ENCODE measurements around the gene PHACTR3.

The PHACTR3 gene

DNA sequence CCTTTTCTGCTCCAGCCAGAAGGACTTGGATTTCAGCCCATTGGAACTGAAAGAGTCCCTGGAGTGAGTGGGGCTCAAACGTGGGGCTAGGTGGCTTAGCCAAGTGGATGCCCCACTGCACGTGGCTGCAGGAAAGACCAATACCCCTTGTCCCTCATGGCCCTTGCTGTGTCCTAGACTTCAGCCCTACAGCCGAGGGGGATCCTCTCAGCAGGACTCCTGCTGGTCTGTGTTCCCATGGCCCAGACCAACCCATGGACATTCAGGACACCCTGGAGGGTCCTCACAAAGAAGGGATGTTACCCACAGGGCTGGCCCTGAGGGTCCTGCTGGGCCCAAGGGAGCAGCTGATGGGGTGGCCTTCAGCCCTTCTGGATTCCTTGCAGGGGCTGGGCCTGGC, 30.0 kb upstream of the PHACTR3 start:
- H3K27ac ChIP-seq (ENCODE audit: insufficient read depth, low read depth, low read length, poor library complexity, severe bottlenecking), result no peak overlapping the region
- no peak overlapping the region for H3K4me3 ChIP-seq (ENCODE audit: insufficient read depth, low read depth, low read length)
- no peaks in the 10 kb centered on the region for H3K4me1 ChIP-seq (ENCODE audit: control insufficient read depth, insufficient read depth, low read length)
- H3K9me3 ChIP-seq (ENCODE audit: control insufficient read depth, low read length), result no peaks in the 10 kb centered on the region
- H3K36me3 ChIP-seq (ENCODE audit: control insufficient read depth, insufficient read depth, low read length), result no peaks in the 10 kb centered on the region
- H3K27me3 ChIP-seq (ENCODE audit: control insufficient read depth, insufficient read depth, low read length, poor library complexity, severe bottlenecking), result peaks cover 85% of the 10 kb centered on the region
- 65 to 66% methylated on average over 3 of the region's 3 CpGs for WGBS, 2 experiments

DNA sequence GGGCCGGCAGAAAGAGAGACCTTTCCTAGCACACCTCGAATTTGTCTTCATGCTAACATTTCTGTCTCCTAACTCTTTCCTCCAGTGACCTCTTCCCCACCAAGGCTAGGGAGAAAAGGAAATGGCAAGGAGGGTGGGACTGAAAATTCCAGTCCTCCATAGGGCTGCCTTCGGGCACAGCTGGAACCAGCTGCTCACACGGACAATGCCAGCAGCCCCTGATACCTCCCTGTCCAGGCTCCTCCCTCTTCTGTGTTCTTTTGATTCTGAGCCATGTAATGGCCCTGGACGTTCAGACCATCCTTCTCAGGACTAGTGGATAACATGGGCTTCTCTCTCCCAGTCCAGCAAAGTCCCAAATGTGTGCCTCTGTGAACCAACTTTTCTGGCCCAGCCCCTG, 29.1 kb upstream of the PHACTR3 start:
- Histone ChIP-seq H3K9me3 (ENCODE audit: control insufficient read depth, low read length) (no peaks in the 10 kb centered on the region), H3K27ac (ENCODE audit: insufficient read depth, low read depth, low read length, poor library complexity, severe bottlenecking) (no peak overlapping the region), H3K36me3 (ENCODE audit: control insufficient read depth, insufficient read depth, low read length) (no peaks in the 10 kb centered on the region), H3K4me3 (ENCODE audit: insufficient read depth, low read depth, low read length) (no peak overlapping the region), H3K27me3 (ENCODE audit: control insufficient read depth, insufficient read depth, low read length, poor library complexity, severe bottlenecking) (peaks cover 89% of the 10 kb centered on the region), H3K4me1 (ENCODE audit: control insufficient read depth, insufficient read depth, low read length) (no peaks in the 10 kb centered on the region)
- 66 to 69% methylated on average over 5 of the region's 5 CpGs for WGBS, 2 experiments

DNA sequence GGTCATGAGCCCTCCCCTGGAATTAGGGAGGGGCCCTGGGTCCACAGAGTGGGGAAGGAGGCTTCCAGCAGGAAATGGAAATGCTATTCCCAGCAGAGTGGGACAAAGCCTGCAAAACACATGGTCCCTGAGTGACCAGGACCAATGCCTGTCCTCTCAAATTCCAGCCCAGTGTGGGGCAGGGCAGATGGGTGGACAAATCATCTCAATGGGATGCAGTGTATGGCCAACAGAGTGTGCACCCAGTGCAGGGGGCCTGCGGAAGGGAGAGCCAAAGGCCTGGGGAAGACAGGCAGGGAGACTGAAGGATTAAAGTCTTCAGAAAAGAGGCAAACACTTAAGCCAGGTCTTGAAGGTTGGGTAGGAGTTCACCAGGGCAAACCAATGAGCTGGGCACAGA, 28.7 kb upstream of the PHACTR3 start:
- H3K27me3 ChIP-seq (ENCODE audit: control insufficient read depth, insufficient read depth, low read length, poor library complexity, severe bottlenecking), result peaks cover 91% of the 10 kb centered on the region
- H3K36me3 ChIP-seq (ENCODE audit: control insufficient read depth, insufficient read depth, low read length), result no peaks in the 10 kb centered on the region
- no peaks in the 10 kb centered on the region for H3K9me3 ChIP-seq (ENCODE audit: control insufficient read depth, low read length)
- H3K4me3 ChIP-seq (ENCODE audit: insufficient read depth, low read depth, low read length), result no peak overlapping the region
- H3K4me1 ChIP-seq (ENCODE audit: control insufficient read depth, insufficient read depth, low read length), result no peaks in the 10 kb centered on the region
- no peak overlapping the region for H3K27ac ChIP-seq (ENCODE audit: insufficient read depth, low read depth, low read length, poor library complexity, severe bottlenecking)
- WGBS, 2 experiments, result 86 to 87% methylated on average over 1 of the region's 1 CpG

DNA sequence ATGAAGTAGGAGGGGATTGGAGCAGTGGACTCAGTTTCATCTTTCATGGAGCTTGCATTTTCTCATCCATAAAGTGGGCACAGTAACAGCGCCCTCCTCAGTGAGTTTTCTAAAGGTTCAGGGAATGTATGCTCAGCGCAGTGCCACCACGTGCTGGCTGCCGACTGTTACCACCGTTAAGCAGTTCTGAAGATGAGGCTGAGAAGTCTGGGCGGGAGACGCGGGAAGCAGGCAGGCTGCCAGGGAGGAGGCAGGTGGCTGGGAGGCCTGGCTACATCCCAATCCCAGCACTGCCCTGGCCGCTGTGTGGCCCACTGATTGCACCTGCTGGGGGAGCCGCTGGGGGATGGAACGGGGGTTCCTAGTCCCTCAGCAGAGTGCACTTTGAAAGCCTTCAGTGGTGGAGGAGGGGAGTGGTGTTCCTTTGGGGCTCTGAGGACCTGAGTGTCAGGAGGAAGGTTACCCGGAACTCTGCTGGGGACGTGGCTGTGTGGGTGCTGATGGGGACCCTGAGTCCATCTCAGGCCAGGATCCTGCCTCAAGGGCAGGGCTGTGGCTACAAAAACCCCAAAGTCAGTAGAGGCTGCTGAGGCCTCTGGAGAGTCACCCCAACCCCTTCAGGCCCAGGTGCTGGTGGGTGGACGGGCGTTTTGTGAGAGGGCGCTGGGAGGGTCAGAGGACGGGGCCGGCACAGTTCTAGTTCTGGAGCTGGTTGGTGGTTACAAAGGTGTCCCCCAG, 28.0 kb upstream of the PHACTR3 start:
- peaks cover 96% of the 10 kb centered on the region for H3K27me3 ChIP-seq (ENCODE audit: control insufficient read depth, insufficient read depth, low read length, poor library complexity, severe bottlenecking)
- no peaks in the 10 kb centered on the region for H3K36me3 ChIP-seq (ENCODE audit: control insufficient read depth, insufficient read depth, low read length)
- peak overlapping the region; percentile 13 for H3K4me3 ChIP-seq (ENCODE audit: insufficient read depth, low read depth, low read length)
- no peaks in the 10 kb centered on the region for H3K4me1 ChIP-seq (ENCODE audit: control insufficient read depth, insufficient read depth, low read length)
- H3K9me3 ChIP-seq (ENCODE audit: control insufficient read depth, low read length), result no peaks in the 10 kb centered on the region
- no peak overlapping the region for H3K27ac ChIP-seq (ENCODE audit: insufficient read depth, low read depth, low read length, poor library complexity, severe bottlenecking)
- 63 to 64% methylated on average over 18 of the region's 18 CpGs for WGBS, 2 experiments

DNA sequence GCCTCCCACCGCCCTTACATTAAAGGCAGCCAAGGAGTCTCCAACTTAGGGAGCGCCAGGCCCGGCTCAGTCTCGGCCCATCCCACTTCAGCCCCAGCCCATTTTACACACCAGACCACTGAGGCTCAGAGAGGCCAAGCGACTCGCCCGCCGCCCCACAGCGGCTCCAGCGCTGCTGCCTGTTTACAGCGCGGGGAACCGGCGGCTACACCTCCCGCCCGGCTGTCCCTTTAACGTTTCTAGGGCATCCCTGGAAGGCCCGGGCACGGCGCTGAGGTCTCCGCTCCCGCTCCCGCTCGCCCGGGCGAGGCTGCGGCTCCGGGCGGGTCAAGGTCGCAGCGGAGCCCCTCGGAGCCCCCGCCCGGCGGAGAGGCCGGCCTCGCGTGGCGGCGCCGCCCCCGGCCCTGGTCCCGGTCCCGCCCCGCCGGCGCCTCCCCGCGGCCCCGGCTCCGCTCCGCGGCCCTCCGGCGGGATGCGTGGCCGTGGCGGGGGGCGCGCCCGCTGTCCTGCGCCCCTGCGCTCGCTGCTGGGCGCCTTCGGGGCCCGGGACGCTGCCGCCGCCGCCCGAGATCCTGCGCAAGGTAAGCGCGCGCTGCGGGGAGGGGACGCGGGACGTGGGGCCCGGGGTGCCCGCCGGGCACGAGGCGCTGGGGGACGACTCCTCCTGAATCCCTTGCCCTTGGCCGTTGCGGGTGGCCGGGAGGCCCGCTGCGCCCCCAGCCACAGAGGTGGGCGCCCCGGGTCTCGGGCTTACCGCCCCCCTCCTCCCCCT, 27.1 kb upstream of the PHACTR3 start:
- Histone ChIP-seq H3K4me1 (ENCODE audit: control insufficient read depth, insufficient read depth, low read length) (no peaks in the 10 kb centered on the region), H3K9me3 (ENCODE audit: control insufficient read depth, low read length) (no peaks in the 10 kb centered on the region), H3K36me3 (ENCODE audit: control insufficient read depth, insufficient read depth, low read length) (no peaks in the 10 kb centered on the region), H3K27ac (ENCODE audit: insufficient read depth, low read depth, low read length, poor library complexity, severe bottlenecking) (no peak overlapping the region), H3K27me3 (ENCODE audit: control insufficient read depth, insufficient read depth, low read length, poor library complexity, severe bottlenecking) (peaks cover 95% of the 10 kb centered on the region), H3K4me3 (ENCODE audit: insufficient read depth, low read depth, low read length) (peak overlapping the region; percentile 13)
- 12% methylated on average over 95 of the region's 95 CpGs for WGBS, 2 experiments

DNA sequence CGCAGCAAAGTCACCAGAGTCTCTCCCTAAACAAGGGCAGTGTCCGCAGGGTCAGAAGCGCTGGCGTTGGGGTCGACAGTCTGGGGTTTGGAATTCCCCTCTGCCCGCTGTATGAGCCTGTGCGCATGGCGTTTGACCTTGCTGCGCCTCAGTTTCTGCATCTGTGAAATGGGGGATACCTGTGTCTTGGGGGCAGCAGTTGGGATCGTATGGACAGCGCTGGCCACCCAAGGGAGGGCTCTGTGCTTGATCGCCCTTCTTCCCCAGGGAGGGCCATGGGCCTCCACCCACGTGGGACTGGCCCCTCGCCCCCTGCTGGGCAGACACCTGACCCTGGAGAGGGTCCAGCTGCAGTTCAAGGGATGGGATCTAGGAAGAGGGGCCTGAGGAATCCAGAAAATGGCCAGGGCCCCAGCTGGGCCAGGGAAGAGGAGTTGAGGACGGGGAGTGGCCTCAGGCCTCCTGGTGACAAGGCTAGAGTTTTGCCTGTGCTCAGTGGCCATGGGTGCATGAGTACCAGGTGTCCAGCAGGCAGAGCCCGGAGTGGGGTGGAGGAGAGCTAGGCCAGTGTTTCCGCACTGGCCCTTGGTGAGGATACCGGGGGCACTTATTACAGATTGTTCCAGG, 26.4 kb upstream of the PHACTR3 start:
- Histone ChIP-seq H3K27ac (ENCODE audit: insufficient read depth, low read depth, low read length, poor library complexity, severe bottlenecking) (no peak overlapping the region), H3K4me1 (ENCODE audit: control insufficient read depth, insufficient read depth, low read length) (no peaks in the 10 kb centered on the region), H3K4me3 (ENCODE audit: insufficient read depth, low read depth, low read length) (no peak overlapping the region), H3K36me3 (ENCODE audit: control insufficient read depth, insufficient read depth, low read length) (no peaks in the 10 kb centered on the region), H3K27me3 (ENCODE audit: control insufficient read depth, insufficient read depth, low read length, poor library complexity, severe bottlenecking) (peaks cover 88% of the 10 kb centered on the region), H3K9me3 (ENCODE audit: control insufficient read depth, low read length) (no peaks in the 10 kb centered on the region)
- WGBS, 2 experiments, result 60 to 63% methylated on average over 18 of the region's 18 CpGs

DNA sequence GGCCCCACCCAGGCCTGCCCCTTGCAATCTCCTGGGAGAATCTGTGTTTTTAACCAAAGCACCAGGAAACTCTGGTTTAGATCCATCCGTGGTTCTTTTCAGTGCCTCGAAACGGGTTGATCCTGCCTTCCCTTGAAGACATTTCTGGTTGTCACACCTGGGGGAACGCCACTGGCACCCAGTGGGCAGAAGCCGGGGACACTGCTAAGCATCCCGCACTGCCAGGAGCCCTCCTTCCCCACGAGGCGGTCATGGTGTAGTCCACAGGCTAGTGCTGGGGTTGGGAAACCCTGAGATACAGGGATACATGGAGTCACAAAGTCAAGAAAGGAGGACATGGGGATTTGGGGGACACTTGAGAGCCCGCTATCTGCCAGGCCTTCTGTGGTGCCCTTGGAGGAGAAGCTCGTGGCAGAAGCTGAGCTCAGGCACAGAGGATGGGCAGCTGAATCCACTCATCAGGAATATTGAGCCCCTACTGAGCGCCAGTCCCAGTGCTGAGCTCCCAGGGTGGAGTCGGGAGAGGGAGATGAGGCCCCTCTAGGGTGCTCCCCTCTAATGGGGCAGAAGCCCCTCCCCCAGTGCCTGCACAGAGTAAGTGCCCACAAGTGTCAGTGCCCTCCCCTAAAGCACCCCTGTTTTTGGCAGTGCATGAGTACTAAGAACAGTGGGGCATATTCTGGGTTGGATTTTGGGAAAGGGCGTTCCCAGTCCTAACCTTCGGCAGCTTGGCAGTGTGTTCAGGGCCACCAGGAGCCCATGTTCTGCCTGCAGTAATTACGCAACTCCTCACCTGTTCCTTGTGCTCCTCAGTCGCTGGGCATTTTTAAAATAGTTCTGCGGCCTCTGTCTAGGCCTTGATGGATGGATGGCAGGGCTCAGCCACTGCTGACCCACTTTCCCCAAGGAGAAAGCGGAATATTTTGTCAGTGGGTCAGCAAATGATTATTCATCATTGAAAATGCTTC, 25.6 kb upstream of the PHACTR3 start:
- Histone ChIP-seq H3K9me3 (ENCODE audit: control insufficient read depth, low read length) (no peaks in the 10 kb centered on the region), H3K27me3 (ENCODE audit: control insufficient read depth, insufficient read depth, low read length, poor library complexity, severe bottlenecking) (peaks cover 80% of the 10 kb centered on the region), H3K4me3 (ENCODE audit: insufficient read depth, low read depth, low read length) (no peak overlapping the region), H3K4me1 (ENCODE audit: control insufficient read depth, insufficient read depth, low read length) (no peaks in the 10 kb centered on the region), H3K36me3 (ENCODE audit: control insufficient read depth, insufficient read depth, low read length) (no peaks in the 10 kb centered on the region), H3K27ac (ENCODE audit: insufficient read depth, low read depth, low read length, poor library complexity, severe bottlenecking) (no peak overlapping the region)
- WGBS, 2 experiments, result 89% methylated on average over 18 of the region's 18 CpGs

DNA sequence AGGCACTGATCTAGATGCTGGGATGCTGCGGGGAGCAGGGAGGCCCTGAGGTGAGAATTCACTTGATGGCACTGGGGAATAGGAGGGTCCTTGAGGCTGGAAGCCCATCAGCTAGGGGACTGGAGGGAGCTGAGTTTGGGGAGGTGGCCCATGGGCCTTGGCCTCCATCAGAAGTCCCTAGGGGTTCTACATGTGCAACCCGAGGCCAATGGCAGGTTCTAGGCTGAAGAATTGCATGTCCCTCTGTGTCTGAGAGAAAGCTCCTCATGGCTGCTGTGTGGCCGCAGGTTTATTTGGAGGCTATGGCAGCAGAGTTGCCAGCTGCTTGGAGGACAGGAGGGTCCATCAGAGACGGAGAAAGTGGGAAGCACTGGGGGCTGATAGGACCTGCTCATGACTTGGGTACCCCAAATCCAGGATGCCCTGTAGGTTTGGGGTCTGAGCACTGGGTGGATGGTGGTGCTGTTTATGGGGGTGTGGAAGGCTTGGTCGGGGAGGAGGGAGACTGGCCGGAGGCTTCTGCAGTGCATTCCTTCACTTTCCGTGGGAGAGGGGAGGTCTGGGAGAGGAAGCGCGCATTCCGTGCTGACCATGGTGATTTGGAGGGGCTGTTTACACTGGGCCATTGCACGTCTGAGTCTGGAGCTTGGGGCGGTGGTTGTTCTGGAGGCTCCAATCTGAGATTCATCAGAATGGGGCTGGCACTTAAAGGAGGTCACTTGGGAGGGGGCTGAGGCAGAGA, 24.8 kb upstream of the PHACTR3 start:
- no peak overlapping the region for H3K4me3 ChIP-seq (ENCODE audit: insufficient read depth, low read depth, low read length)
- no peak overlapping the region for H3K27ac ChIP-seq (ENCODE audit: insufficient read depth, low read depth, low read length, poor library complexity, severe bottlenecking)
- H3K36me3 ChIP-seq (ENCODE audit: control insufficient read depth, insufficient read depth, low read length), result no peaks in the 10 kb centered on the region
- no peaks in the 10 kb centered on the region for H3K4me1 ChIP-seq (ENCODE audit: control insufficient read depth, insufficient read depth, low read length)
- H3K27me3 ChIP-seq (ENCODE audit: control insufficient read depth, insufficient read depth, low read length, poor library complexity, severe bottlenecking), result peaks cover 72% of the 10 kb centered on the region
- WGBS, 2 experiments, result 84% methylated on average over 12 of the region's 12 CpGs
- H3K9me3 ChIP-seq (ENCODE audit: control insufficient read depth, low read length), result no peaks in the 10 kb centered on the region

DNA sequence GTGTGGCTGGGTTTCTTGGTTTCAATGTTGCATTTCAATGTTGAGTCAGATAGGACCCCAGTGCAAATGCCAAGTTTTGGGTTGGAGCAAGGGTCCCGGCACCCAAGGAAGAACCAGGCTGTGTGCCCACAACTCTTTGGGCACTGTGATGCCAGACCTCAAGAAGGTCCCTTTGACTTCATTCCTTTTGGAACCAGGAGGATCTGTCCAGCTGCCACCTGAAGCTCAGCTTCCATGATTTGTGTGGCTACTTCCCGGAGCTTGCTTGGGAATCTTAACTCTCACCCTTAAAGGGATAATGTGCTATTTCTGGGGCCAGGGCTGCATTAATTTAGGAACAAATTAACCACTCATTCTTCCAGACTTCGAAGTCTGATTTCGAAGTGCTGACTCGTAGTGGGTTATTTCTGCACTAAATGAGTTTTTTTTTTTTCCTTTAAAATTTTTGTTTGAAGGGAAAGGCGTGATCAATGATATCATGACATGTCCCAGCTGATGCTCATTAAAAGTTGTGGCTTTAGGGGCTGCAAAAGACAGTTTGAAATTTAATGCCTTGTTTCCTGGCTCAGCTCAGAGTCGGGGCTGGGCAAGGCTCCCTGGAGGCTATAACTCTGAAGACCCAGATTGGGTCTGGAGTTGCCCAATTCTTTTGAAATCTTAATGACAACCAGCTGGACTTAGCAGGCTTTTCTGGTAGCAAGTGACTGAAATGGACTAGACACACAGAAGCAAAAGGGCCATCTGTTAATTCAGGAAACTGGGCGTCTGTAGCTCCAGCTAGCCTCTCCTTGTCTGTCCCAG, 24.0 kb upstream of the PHACTR3 start:
- H3K36me3 ChIP-seq (ENCODE audit: control insufficient read depth, insufficient read depth, low read length), result no peaks in the 10 kb centered on the region
- H3K4me1 ChIP-seq (ENCODE audit: control insufficient read depth, insufficient read depth, low read length), result no peaks in the 10 kb centered on the region
- no peaks in the 10 kb centered on the region for H3K9me3 ChIP-seq (ENCODE audit: control insufficient read depth, low read length)
- H3K27me3 ChIP-seq (ENCODE audit: control insufficient read depth, insufficient read depth, low read length, poor library complexity, severe bottlenecking), result peaks cover 64% of the 10 kb centered on the region
- 82 to 88% methylated on average over 8 of the region's 8 CpGs for WGBS, 2 experiments
- no peak overlapping the region for H3K4me3 ChIP-seq (ENCODE audit: insufficient read depth, low read depth, low read length)
- H3K27ac ChIP-seq (ENCODE audit: insufficient read depth, low read depth, low read length, poor library complexity, severe bottlenecking), result no peak overlapping the region

All from ectodermal cell (in vitro differentiated cells).